HepG2 (cell line): ENCODE measurements around the gene ZNF558. TPM values are rescaled to one million over a fixed set of nuclear protein-coding genes. Genes with fewer than 3 reads are reported as not detected.

Source experiments
- ATAC-seq: fragments of 200-7000 bp; cut with Tn5 transposase; 3 replicates; pipeline ENCODE4 v1.9.1; 2020; ENCODE audit warnings: mild to moderate bottlenecking, moderate library complexity
- BruUV-seq: library from RNA; stranded (reverse); fragments of 400-500 nt; replicated peaks from 2 replicates; lab custom pipeline; 2021; lab: Mats Ljungman, UMichigan
- CTCF ChIA-PET: fragments of 300-600 bp; formaldehyde crosslinking; extraction: SDS; loops from one replicate; lab custom pipeline; 2021; ENCODE audit warnings: low total read pairs, inconsistent platforms, low intra/inter-chr PET ratio; lab: Yijun Ruan, JAX
- POLR2A ChIA-PET: fragments of 350-600 bp; sonication (Branson Sonifier 250); formaldehyde crosslinking; loops from one replicate; lab custom pipeline; 2020; ENCODE audit warnings: antibody characterized with exemption, inconsistent platforms; lab: Yijun Ruan, JAX
- DNase-seq: peaks from one replicate; pipeline ENCODE4 v3.0.0-alpha.2; 2015; ENCODE audit warnings: low spot score
- FAIRE-seq: peaks from 3 replicates; lab custom pipeline; 2011; peaks lifted over from hg19 to GRCh38; lab: Jason Lieb, UNC
- H2AFZ ChIP-seq: one replicate; pipeline ENCODE4 v1.6.1; 2011; ENCODE audit warnings: low read length, inconsistent platforms
- H3K27ac ChIP-seq: fragments of 300-600 bp; 3 replicates; pipeline ENCODE4 v1.8.0; 2011; ENCODE audit warnings: mixed run types, mild to moderate bottlenecking, mixed read lengths, low read length, inconsistent platforms; ENCODE audit not compliant: insufficient read depth; ENCODE audit errors: extremely low read length
- H3K27me3 ChIP-seq, 2 experiments: fragments of 200-600 bp in 1 of 2; 2 replicates in 1 of 2; 3 replicates in 1 of 2; pipeline versions ENCODE4 v1.6.0 to v1.8.0; 2011; ENCODE audit warnings: low read length in 2 of 2, mild to moderate bottlenecking in 2 of 2, moderate library complexity in 2 of 2, inconsistent platforms in 1 of 2; ENCODE audit not compliant: insufficient read depth in 2 of 2, control insufficient read depth in 1 of 2
- H3K36me3 ChIP-seq, 2 experiments: fragments of 200-600 bp in 1 of 2; replicated peaks in 1 of 2; 2 replicates in 1 of 2; 3 replicates in 1 of 2; pipeline versions ENCODE4 v1.5.1 to v1.8.0; 2011; ENCODE audit warnings: low read length in 2 of 2, inconsistent platforms in 1 of 2; ENCODE audit not compliant: insufficient read depth in 2 of 2, control insufficient read depth in 1 of 2
- H3K4me1 ChIP-seq: 2 replicates; pipeline ENCODE4 v1.5.1; 2012; ENCODE audit warnings: low read length, inconsistent platforms; ENCODE audit not compliant: insufficient read depth
- H3K4me2 ChIP-seq: 2 replicates; pipeline ENCODE4 v1.6.0; 2011; ENCODE audit warnings: low read depth, low read length, inconsistent platforms
- H3K4me3 ChIP-seq, 3 experiments: fragments of 200-600 bp in 1 of 3; sonication (generic), shearing (Covaris generic) in 1 of 3; replicated peaks in 1 of 3; 2 replicates each; pipeline ENCODE4 v1.5.1; 2011 to 2016; ENCODE audit warnings: low read length in 3 of 3, inconsistent platforms in 2 of 3, low read depth in 2 of 3, mild to moderate bottlenecking in 2 of 3, control low read depth in 1 of 3, mixed read lengths in 1 of 3; ENCODE audit not compliant: insufficient read depth in 1 of 3
- H3K79me2 ChIP-seq: one replicate; pipeline ENCODE4 v1.6.1; 2011; ENCODE audit warnings: low read length, inconsistent platforms; ENCODE audit not compliant: insufficient read depth
- H3K9ac ChIP-seq: 2 replicates; pipeline ENCODE4 v1.6.0; 2011; ENCODE audit warnings: mild to moderate bottlenecking, low read depth, low read length, inconsistent platforms; ENCODE audit not compliant: insufficient read depth
- H3K9me3 ChIP-seq: 2 replicates; pipeline ENCODE4 v1.5.1; 2012; ENCODE audit warnings: mild to moderate bottlenecking, low read length
- H4K20me1 ChIP-seq: 2 replicates; pipeline ENCODE4 v1.6.0; 2011; ENCODE audit warnings: inconsistent platforms, mild to moderate bottlenecking, low read length, moderate library complexity; ENCODE audit not compliant: insufficient read depth
- ARNTL ChIP-seq: sonication (generic); formaldehyde crosslinking; IDR thresholded peaks from 2 replicates; pipeline ENCODE4 v1.4.0; 2020; ENCODE audit warnings: mild to moderate bottlenecking, missing genetic modification reagents
- ATF2 ChIP-seq: sonication (generic); formaldehyde crosslinking; IDR thresholded peaks from 2 replicates; pipeline ENCODE4 v1.4.0; 2020; ENCODE audit warnings: missing genetic modification reagents
- CBX5 ChIP-seq: sonication (generic); formaldehyde crosslinking; IDR thresholded peaks from 2 replicates; pipeline ENCODE4 v1.4.0; 2020; ENCODE audit warnings: missing genetic modification reagents, borderline replicate concordance
- DMAP1 ChIP-seq: IDR thresholded peaks from 2 replicates; pipeline ENCODE4 v1.6.1; 2016
- HOXA3 ChIP-seq: sonication (generic); formaldehyde crosslinking; IDR thresholded peaks from 2 replicates; pipeline ENCODE4 v1.5.0; 2020; ENCODE audit warnings: missing genetic modification reagents
- IRX3 ChIP-seq: sonication (generic); formaldehyde crosslinking; IDR thresholded peaks from 2 replicates; pipeline ENCODE4 v1.8.1; 2023; ENCODE audit warnings: mild to moderate bottlenecking, low read depth, missing genetic modification reagents, borderline replicate concordance
- KAT2B ChIP-seq: fragments of 150-350 bp; IDR thresholded peaks from 2 replicates; pipeline ENCODE4 v1.6.1; 2014; ENCODE audit warnings: low read depth, low read length, borderline replicate concordance
- MBNL3 ChIP-seq: fragments of 250-450 bp; sonication (Bioruptor Pico); conservative IDR thresholded peaks from 2 replicates; pipeline ENCODE4 v1.8.0; 2022; ENCODE audit warnings: mild to moderate bottlenecking, inconsistent platforms
- PAX8 ChIP-seq: sonication (generic); formaldehyde crosslinking; IDR thresholded peaks from 2 replicates; pipeline ENCODE4 v1.8.0; 2022; ENCODE audit warnings: mild to moderate bottlenecking, missing genetic modification reagents, borderline replicate concordance
- POLR2A ChIP-seq, 2 experiments: IDR thresholded peaks; 2 replicates each; pipeline ENCODE4 v1.6.1; 2011; ENCODE audit warnings: low read depth in 2 of 2, low read length in 2 of 2, mild to moderate bottlenecking in 1 of 2, moderate library complexity in 1 of 2; ENCODE audit not compliant: insufficient read depth in 1 of 2
- SRF ChIP-seq: IDR thresholded peaks from 2 replicates; pipeline ENCODE4 v1.6.1; 2011; ENCODE audit warnings: mild to moderate bottlenecking, low read depth, low read length, moderate library complexity
- ZBTB26 ChIP-seq: IDR thresholded peaks from 2 replicates; pipeline ENCODE4 v1.6.1; 2016; ENCODE audit warnings: missing compliant biosample characterization, missing genetic modification reagents, borderline replicate concordance
- ZNF17 ChIP-seq: sonication (generic); formaldehyde crosslinking; IDR thresholded peaks from 2 replicates; pipeline ENCODE4 v1.5.0; 2020; ENCODE audit warnings: mild to moderate bottlenecking, missing genetic modification reagents
- ZNF225 ChIP-seq: sonication (generic); formaldehyde crosslinking; IDR thresholded peaks from 2 replicates; pipeline ENCODE4 v1.4.0; 2020; ENCODE audit warnings: mild to moderate bottlenecking, missing genetic modification reagents
- ZNF24 ChIP-seq: fragments of 450-650 bp; IDR thresholded peaks from 2 replicates; pipeline ENCODE4 v1.6.1; 2017; ENCODE audit warnings: antibody characterized with exemption, mild to moderate bottlenecking
- ZNF256 ChIP-seq: sonication (generic); formaldehyde crosslinking; conservative IDR thresholded peaks from 2 replicates; pipeline ENCODE4 v1.4.0; 2020; ENCODE audit warnings: missing genetic modification reagents
- ZNF296 ChIP-seq: sonication (generic); formaldehyde crosslinking; conservative IDR thresholded peaks from 2 replicates; pipeline ENCODE4 v1.5.0; 2020; ENCODE audit warnings: mild to moderate bottlenecking, missing genetic modification reagents
- ZNF572 ChIP-seq: sonication (generic); formaldehyde crosslinking; IDR thresholded peaks from 2 replicates; pipeline ENCODE4 v1.5.1; 2020; ENCODE audit warnings: mild to moderate bottlenecking, missing genetic modification reagents
- ZNF720 ChIP-seq: sonication (generic); formaldehyde crosslinking; IDR thresholded peaks from 2 replicates; pipeline ENCODE4 v1.4.0; 2020; ENCODE audit warnings: missing genetic modification reagents
- ZNF879 ChIP-seq: sonication (generic); formaldehyde crosslinking; IDR thresholded peaks from 2 replicates; pipeline ENCODE4 v1.8.1; 2023; ENCODE audit warnings: missing genetic modification reagents
- WGBS: methylation state at CpG from one replicate; pipeline ENCODE4 v1.1.6; 2017; ENCODE audit warnings: low lambda C conversion rate; 5-methylcytosine and 5-hydroxymethylcytosine counted together
- in situ Hi-C: cut with HindIII; loops from 2 replicates; pipeline ENCODE4 v1.10.0; 2017; ENCODE audit warnings: low pct_unique_long_range_greater_than_20kb; ENCODE audit not compliant: extremely low pct_ligation_motif_present
- intact Hi-C: fragments of 100-400 bp; cut with micrococcal nuclease; formaldehyde crosslinking; loops from one replicate; pipeline ENCODE4 v1.10.0; 2022; ENCODE audit not compliant: unreplicated experiment
- polyA plus RNA-seq, 8 experiments: library from polyadenylated mRNA; depleted of rRNA in 3 of 8; stranded (reverse) in 7 of 8; unstranded in 1 of 8; fragments of >200 nt; fragmentation: Illumina TruSeq in 4 of 8; extraction: Trizol in 4 of 8; gene quantifications; 2 replicates each; pipeline versions ENCODE4 v1.2.1 to v1.2.3, GENCODE V29; 2011 to 2016; ENCODE audit warnings: low read depth in 4 of 8, missing spikeins in 1 of 8, mixed read lengths in 1 of 8; ENCODE audit not compliant: insufficient read depth in 1 of 8
- total RNA-seq, 5 experiments: library from RNA; depleted of rRNA; stranded (reverse); fragments of >200 nt; fragmentation: Illumina TruSeq; extraction: Trizol; gene quantifications; 2 replicates each; pipeline ENCODE4 v1.2.3, GENCODE V29; 2016; ENCODE audit warnings: low read depth in 1 of 5

Gene ZNF558
- total and polyA plus RNA-seq, 2 of the 13 experiments (the other 11 are each of a cell fraction or from before 2014, with no cell fraction given): 9.5 to 10.8 TPM

GRCh38 chr19:8866344-8866743 is 34.2 kb upstream of the ZNF558 start:
- Histone ChIP-seq H2AFZ (no peak overlapping the region), H3K27ac (no peak overlapping the region), H4K20me1 (no peaks in the 10 kb centered on the region), H3K27me3 (no peaks in the 10 kb centered on the region), H3K4me3 (no peak overlapping the region), H3K9me3 (peaks cover 90% of the 10 kb centered on the region), H3K36me3 (no peaks in the 10 kb centered on the region), H3K79me2 (no peaks in the 10 kb centered on the region), H3K4me1 (no peaks in the 10 kb centered on the region), H3K9ac (no peak overlapping the region), H3K4me2 (no peak overlapping the region)
- DNase-seq: no peak
- no peak for ATAC-seq
- TF ChIP-seq ARNTL (CRISPR knock-in tag): no peak
- no peak for TF ChIP-seq IRX3 (CRISPR knock-in tag)
- in situ Hi-C loops (no loop called here), intact Hi-C loops (no loop called here)
- ChIA-PET CTCF (no interaction called here), POLR2A (no interaction called here)
- no peak for FAIRE-seq
- BruUV-seq: no TSS peak

GRCh38 chr19:8858260-8858659 is 26.2 kb upstream of the ZNF558 start:
- in situ Hi-C loops (no loop called here), intact Hi-C loops (no loop called here)
- H3K9ac ChIP-seq: no peak overlapping the region
- H3K4me1 ChIP-seq: no peaks in the 10 kb centered on the region
- no peak overlapping the region for H3K4me3 ChIP-seq
- ChIA-PET CTCF (no interaction called here), POLR2A (no interaction called here)
- no peak for TF ChIP-seq ATF2 (CRISPR knock-in tag)
- TF ChIP-seq ZBTB26 (CRISPR knock-in tag): no peak
- TF ChIP-seq ZNF296 (CRISPR knock-in tag): no peak
- TF ChIP-seq SRF: no peak
- no peak for TF ChIP-seq KAT2B
- no peak for TF ChIP-seq ZNF225 (CRISPR knock-in tag)
- no peak for TF ChIP-seq ZNF572
- TF ChIP-seq ZNF879 (CRISPR knock-in tag): no peak
- TF ChIP-seq MBNL3: no peak
- no peak for TF ChIP-seq HOXA3 (CRISPR knock-in tag)
- TF ChIP-seq PAX8 (CRISPR knock-in tag): no peak
- TF ChIP-seq CBX5 (CRISPR knock-in tag): no peak
- TF ChIP-seq ZNF24: no peak
- no peak for TF ChIP-seq POLR2A (IDR thresholded peaks at IDR 0.05; ENCODE audit: insufficient read depth in 1 of 2, low read depth in 2 of 2, low read length in 2 of 2)
- TF ChIP-seq ZNF17 (CRISPR knock-in tag): no peak
- no peak for TF ChIP-seq ZNF720 (CRISPR knock-in tag)
- TF ChIP-seq ZNF256: no peak
- no peak for TF ChIP-seq DMAP1 (CRISPR knock-in tag)
- H3K9me3 ChIP-seq: peaks cover 70% of the 10 kb centered on the region
- ATAC-seq (no peak), FAIRE-seq (no peak), DNase-seq (no peak)
- no peak overlapping the region for H3K27ac ChIP-seq
- H2AFZ ChIP-seq: no peak overlapping the region
- H3K4me2 ChIP-seq: no peak overlapping the region
- BruUV-seq: no TSS peak
- H4K20me1 ChIP-seq: no peaks in the 10 kb centered on the region
- WGBS: 40% methylated on average over 3 of the region's 3 CpGs
- H3K79me2 ChIP-seq: no peaks in the 10 kb centered on the region
- H3K27me3 ChIP-seq: no peaks in the 10 kb centered on the region
- H3K36me3 ChIP-seq: no peaks in the 10 kb centered on the region
